MM.1S (cell line): ENCODE measurements around the gene CXCL17.

Source experiments
- EZH2 ChIP-seq: fragments of 300-600 bp; sonication (generic); optimal IDR thresholded peaks from 2 replicates; pipeline ENCODE3; 2017; ENCODE audit warnings: low read depth, mild to moderate bottlenecking, antibody characterized with exemption, low read length, mixed read lengths
- EZH2phosphoT487 ChIP-seq: fragments of 300-600 bp; sonication (generic); IDR thresholded peaks from 2 replicates; pipeline ENCODE4 v1.6.1; 2018; ENCODE audit warnings: antibody characterized with exemption, low read length
- TF ChIP-seq, protein P1 (sequence below): fragments of 300-600 bp; sonication (generic); IDR thresholded peaks from 2 replicates; pipeline ENCODE4 v1.5.1; 2016; ENCODE audit warnings: antibody characterized with exemption, low read length, mixed read lengths

DNA sequence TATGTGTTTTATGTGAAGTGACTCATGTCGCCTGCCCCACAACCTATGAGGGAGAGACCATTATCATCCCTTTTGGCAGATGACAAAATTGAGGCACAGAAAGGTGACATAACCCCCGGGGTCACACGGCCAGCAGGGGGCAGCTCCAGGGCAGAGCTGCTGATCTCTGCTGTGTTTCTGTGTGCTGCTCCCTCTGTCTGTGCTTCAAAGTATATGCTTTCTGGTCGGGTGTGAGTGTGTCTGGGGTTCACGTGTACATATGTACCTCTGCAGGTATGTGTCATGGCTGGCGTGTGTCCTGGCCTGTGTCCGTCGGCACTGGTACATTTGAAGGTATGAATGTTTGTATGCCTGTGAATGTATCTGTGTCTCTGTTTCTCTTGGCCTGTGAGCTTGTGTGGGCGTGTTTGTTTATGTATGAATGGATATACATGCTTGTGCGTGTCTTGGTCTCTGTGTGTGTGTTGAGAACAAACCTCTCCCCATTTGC is 22.6 kb downstream of the CXCL17 start:
- TF ChIP-seq EZH2phosphoT487 (no peak), EZH2 (no peak)
- TF ChIP-seq, protein P1, sequence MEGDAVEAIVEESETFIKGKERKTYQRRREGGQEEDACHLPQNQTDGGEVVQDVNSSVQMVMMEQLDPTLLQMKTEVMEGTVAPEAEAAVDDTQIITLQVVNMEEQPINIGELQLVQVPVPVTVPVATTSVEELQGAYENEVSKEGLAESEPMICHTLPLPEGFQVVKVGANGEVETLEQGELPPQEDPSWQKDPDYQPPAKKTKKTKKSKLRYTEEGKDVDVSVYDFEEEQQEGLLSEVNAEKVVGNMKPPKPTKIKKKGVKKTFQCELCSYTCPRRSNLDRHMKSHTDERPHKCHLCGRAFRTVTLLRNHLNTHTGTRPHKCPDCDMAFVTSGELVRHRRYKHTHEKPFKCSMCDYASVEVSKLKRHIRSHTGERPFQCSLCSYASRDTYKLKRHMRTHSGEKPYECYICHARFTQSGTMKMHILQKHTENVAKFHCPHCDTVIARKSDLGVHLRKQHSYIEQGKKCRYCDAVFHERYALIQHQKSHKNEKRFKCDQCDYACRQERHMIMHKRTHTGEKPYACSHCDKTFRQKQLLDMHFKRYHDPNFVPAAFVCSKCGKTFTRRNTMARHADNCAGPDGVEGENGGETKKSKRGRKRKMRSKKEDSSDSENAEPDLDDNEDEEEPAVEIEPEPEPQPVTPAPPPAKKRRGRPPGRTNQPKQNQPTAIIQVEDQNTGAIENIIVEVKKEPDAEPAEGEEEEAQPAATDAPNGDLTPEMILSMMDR: peak; percentile 98
